HG03565 (cell line): ENCODE data around the gene C19orf73.
"Not testable (repeated sequence)": the region's sequence is repeated elsewhere in the genome, so short reads cannot be mapped to it uniquely, and the experiment has no call there.

Source experiments
- ATAC-seq: cut with Tn5 transposase; IDR thresholded peaks from one replicate; pipeline ENCODE4 v1.9.1; 2021; ENCODE audit warnings: mild to moderate bottlenecking, moderate library complexity; ENCODE audit not compliant: unreplicated experiment

Gene C19orf73

DNA sequence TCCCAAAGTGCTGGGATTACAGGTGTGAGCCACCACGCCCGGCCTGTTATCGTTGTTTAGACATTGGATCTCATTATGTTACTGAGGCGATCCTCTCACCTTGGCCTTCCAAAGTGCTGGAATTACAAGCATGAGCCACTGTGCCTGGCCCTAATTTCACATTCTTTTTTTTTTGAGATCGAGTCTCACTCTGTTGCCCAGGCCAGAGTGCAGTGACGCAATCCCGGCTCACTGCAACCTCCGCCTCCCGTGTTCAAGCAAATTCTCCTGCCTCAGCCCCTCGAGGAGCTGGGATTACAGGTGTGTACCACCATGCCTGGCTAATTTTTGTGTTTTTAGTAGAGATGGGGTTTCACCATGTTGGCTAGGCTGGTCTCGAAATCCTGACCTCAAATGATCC lies 4.3 kb upstream of the C19orf73 start:
- not testable (repeated sequence) for ATAC-seq

DNA sequence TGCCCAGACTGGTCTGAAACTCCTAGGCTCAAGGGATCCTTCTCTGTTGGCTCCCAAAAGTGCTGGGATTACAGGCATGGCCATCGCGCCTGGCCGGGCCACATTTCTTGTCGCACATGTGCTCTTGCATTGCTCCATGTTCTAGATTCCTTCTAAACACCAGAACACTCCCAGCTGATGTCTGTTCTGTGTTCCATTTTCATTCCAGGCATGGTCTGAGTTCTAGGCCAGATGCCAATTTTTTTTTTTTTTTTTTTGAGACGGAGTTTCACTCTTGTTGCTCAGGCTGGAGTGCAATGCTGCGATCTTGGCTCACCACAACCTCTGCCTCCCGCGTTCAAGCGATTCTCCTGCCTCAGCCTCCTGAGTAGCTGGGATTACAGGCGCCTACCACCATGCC lies 2.9 kb upstream of the C19orf73 start:
- not testable (repeated sequence) for ATAC-seq

DNA sequence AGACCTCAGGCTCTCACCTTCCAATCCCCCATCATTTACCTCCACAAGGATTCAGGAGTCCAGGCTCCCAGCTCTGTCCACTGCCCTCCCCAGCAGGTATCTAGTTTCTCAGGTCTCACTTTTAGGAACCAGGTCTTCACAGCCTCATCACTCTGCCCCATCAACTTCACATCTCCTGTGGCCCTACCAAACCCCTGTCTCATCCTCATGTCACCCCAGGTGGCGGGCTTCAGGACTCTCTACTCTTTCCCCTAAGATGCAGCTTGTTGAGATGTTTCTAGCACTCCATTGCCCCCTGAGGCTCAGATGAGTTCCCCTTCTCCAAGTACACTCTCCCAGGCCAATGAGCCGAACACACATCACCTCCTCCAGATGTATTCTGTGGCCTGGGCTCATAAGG lies 1.9 kb upstream of the C19orf73 start:
- ATAC-seq: no peak

DNA sequence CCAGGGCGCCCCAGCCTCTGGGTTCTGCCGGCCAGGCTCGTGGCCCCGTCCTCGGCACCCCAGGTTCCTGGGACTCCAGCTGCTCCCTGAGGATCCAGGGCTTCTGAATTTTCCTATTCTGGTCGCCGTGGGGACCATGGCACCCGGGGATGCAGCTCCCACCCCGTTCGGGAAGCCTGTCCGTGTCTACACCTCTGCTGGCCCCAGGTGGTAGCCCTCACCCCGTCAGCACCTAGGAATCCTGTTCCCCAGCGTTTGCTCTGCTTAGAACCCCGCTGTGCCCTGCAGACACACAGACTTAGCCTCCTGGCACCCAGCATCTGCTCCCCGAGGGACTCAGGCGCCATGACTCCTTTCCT lies 1.4 kb upstream of the C19orf73 start:
- no peak for ATAC-seq

DNA sequence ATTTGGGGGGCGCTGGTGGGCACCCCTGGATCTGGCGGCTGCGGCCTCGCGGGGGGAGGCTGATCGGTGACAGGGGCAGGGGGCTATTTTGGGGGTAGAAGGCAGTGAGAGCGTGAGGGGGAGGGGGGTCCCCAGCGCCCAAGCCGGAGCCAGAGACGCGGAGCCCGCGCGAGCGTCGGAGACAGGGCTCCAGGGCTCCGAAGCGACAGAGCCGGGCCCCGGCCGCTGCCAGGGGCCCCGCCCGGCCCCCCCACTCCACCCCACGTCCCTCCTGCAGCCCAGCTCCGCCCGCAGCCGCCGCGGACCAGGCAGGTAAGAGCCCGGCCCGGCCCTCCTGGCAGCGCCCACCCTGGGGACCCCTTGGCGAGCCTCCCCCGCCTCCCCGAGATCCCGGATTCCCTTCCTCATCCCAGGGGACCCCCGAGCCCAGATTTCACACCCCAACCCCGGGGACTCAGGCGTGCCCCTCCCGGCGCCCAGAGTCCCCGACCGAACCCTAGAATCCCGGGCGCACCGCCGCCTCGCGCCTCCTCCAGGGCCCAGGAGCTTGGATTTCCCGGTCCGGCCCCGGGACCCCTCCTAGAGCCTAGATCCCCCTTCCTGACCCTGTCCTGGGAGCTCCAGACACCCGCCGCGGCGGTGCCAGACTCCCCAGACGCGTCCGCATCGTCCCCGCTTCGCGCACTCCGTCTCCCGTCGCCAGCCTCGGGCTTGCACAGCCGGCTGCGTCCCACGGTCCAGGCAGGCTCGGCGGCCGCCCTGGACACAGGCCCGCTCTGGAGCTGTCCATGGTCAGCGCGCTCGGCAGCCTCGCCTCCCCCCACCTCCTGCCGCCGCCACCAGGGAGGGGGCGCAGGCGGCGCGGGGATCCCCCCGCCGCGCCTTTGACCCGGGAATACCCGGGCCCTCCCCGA lies 725 bp upstream of the C19orf73 start, which contains the start of gene PPFIA3:
Gene PPFIA3 (plus strand): TSS at position 134 of the 914 bp plus-strand sequence. CDS start 8,330 bp downstream, outside the sequence.
- ATAC-seq: no peak

DNA sequence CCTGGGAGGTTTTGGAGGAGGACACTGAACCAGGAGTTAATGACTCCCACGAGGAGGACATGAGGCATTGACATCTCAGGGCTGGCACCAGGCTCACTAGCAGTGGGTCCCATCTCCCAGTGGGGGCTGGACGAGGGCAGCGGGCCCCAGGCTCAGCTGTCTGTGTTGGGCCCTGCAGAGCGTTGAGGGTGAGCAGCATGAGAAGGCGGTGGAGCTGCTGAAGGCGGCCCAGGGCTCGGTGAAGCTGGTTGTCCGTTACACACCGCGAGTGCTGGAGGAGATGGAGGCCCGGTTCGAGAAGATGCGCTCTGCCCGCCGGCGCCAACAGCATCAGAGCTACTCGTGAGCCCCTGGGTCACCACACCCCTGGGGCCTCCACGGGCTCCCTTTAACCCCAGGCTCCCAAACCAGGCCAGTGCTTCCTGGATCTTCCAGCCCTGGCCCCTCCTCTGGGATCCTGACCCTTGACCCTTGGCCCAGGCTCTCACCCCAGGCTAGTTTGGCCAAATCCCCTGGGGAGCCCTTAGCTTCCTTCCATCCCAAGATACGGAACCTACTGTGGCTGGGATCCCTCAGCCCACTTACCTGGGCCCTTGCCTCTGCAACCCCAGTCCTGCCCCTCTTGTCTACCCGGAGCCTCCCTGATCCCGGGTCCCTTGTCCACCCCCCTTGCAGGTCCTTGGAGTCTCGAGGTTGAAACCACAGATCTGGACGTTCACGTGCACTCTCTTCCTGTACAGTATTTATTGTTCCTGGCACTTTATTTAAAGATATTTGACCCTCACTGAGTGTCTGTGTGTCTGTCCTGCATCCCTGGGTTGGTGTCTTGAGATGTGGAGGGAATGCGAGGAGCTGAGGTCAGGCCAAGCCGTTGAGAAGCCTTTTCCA lies 1.0 kb downstream of the C19orf73 start:
- no peak for ATAC-seq

DNA sequence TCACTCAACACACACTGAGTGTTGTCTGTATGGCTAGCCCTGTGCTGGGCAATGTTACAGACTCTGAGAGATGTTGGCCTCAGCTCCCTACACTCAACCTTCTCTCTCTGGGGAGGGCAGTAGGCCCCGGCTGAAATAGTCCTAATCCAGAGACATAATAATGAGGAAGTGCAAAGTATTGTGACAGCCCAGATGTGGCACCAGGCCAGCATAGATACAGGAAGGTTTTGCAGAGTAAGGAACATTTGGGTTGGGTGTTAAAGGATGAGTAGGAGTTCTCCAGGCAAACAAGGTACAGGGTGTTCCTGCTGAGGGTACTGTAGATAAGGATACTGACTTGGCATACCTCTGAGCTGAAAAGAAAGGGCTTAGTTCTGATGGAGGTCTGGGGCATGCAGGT lies 2.4 kb downstream of the C19orf73 start:
- ATAC-seq: no peak

DNA sequence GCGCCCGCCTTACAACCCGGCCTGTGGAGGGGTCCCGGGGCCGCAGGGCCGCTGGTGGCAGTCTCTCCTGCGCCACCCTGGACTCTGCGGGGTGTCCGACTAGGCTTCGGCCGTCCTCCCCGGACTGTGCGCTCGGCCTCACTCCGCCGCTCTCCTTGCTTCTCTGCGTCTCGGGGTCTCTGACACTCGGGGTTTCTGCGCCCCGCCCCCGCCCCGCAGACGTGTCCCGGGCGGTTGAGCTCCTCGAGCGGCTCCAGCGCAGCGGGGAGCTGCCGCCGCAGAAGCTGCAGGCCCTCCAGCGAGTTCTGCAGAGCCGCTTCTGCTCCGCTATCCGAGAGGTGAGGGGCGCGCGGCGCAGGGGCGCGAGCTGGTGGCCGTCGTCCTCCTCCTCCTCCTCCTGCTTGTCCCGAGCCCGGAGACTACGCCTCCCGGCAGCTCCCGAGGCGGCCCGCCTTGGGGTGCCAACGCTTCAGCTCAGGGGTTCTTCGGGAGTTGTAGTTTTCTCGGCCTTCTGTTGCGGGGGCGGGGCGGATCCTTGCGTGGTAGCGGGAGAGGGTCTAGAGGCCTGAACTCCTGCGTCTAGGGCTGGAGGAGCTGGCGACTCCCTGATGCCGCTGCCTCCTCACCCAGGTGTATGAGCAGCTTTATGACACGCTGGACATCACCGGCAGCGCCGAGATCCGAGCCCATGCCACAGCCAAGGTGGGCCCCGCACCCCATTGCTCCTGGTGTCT lies 4.1 kb downstream of the C19orf73 start:
- no peak for ATAC-seq

DNA sequence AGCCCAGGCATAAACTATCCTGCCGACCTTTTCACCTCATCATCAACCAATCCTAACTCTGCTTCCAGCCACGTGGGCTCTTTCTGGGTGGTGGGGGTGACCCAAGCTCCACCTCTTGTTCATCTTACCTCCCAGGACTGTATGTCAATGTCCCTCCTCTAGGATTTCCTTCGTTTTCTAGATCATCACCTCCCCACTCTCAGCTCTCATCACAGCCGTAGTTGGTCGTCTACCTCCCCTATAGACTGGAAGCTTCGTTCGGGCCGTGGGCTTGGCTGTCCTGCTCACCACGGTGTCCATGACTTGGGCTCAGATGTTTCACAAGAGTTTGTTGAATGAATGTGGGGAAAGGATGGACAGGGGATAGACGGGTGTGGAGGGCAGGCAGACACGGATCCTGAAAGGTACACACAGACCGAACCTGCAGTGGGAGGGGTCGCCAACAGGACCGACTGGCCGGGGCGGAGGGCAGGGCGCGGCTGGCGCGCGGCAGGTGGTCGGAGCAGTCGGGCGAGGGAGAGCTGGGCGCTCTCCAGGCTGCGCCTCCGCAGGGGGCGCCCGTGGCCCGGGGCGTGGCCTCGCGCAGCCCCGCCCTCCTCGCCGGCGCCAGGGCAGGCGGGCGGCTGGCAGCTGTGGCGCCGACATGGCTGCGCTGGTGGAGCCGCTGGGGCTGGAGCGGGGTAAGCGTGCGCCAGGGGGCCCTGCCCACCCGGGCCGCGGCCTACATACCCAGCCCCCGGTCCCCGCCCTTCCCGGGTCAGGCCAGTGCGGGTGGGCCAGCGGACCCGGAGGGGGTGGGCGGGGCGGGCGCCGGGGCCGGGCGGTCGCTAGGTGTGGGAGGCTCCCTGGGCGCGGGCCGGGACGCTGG lies 4.9 kb downstream of the C19orf73 start, which contains the start of gene LIN7B:
Gene LIN7B (plus strand): TSS at position 609 of the 868 bp plus-strand sequence. CDS start 35 bp downstream, at position 644.
- peak; percentile 34 for ATAC-seq

DNA sequence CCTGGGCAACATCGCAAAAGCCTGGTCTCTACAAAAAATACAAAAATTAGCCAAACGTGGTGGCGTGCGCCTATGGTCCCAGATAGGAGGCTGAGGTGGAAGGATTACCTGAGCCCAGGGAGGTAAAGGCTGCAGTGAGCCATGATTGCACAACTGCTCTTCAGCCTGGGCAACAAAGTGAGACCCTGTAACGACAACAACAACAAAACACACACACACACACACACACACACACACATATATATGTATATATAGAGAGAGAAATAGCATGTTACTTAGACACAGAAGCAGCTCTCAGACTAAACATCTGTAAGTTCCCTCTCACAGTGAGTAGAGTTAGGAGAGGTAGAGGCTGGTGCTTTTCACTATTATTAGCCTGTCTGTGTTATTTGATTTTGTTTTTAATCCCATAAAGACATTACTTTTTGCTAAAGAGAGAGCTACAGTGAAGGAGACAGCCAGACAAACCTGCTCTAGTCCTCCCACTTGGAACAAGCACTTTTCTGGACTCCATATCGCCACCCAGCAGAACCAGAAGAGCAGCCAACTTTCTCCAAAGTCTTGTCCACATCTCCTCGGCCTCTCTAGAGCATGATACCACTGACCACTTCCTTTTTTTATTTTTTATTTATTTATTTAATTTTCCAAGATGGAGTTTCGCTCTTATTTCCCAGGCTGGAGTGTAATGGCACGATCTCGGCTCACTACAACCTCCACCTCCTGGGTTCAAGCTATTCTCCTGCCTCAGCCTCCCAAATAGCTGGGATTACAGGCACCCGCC lies 7.5 kb downstream of the C19orf73 start:
- ATAC-seq: no peak

DNA sequence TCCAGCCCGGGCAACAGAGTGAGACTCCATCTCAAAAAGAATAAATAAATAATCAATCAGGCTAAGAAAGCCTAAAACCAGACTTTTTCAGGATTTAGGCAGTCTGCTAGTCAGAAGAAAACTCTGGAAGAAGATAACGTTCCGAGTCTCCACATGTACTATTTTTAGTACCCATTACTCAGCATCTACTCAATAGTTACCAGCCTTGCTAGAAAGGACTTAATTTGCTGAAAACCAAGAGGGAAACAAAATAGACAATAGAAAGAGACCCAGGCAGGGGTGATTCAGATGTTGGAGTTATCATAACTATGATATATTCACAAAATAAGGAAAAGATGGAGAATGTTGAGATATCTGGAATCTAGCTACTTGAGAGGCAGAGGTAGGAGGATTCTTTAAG lies 8.4 kb downstream of the C19orf73 start:
- no peak for ATAC-seq

DNA sequence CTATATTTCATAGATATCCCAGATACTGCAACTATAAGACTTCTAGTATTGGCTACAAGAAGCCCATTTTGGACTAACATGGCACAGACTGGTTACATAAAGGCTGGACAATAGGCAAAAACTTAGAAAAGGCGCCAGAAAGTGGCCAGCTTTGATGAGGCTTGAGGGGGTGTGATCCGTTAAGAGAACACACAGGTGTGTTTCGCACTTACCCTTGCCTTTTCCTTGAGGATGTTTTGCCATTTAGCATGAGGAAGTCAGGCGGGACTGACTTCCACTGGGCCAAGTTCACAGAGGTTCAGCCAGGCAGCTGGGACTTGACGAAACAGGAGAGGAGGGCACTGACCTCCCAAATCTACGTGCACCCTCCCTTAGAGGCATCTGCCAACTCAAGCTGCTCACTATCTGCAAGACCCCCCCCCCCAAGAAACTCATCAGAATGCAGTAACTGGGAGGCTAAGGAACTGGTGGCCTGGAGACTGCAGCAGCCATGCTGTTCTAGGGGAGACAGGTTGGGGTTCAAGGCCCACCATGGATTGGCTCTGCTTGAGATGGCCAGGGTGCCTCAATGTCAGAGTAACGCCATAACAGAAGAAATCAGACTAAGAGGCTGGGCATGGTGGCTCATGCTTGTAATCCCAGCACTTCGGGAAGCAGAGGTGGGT lies 9.2 kb downstream of the C19orf73 start:
- ATAC-seq: no peak

DNA sequence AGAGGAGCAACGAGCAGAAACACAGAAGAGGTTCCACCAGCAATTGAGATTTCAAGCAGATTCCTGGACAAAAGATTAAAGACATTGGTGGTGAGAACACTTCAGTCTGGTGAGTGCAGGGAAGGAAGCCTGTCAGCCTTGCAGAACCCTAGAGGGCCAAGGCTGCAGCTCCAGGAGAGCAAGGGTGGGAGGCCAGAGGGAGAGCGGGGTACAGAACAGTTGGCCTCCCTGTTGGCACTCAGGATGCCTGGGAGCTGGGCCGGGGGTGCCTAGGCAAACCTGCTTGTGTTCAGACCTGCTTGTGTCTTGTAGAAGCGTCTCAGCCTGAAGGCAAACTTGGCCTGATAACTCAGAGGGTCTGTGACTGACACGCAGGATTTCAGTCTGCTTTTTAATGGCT lies 9.9 kb downstream of the C19orf73 start:
- no peak for ATAC-seq

DNA sequence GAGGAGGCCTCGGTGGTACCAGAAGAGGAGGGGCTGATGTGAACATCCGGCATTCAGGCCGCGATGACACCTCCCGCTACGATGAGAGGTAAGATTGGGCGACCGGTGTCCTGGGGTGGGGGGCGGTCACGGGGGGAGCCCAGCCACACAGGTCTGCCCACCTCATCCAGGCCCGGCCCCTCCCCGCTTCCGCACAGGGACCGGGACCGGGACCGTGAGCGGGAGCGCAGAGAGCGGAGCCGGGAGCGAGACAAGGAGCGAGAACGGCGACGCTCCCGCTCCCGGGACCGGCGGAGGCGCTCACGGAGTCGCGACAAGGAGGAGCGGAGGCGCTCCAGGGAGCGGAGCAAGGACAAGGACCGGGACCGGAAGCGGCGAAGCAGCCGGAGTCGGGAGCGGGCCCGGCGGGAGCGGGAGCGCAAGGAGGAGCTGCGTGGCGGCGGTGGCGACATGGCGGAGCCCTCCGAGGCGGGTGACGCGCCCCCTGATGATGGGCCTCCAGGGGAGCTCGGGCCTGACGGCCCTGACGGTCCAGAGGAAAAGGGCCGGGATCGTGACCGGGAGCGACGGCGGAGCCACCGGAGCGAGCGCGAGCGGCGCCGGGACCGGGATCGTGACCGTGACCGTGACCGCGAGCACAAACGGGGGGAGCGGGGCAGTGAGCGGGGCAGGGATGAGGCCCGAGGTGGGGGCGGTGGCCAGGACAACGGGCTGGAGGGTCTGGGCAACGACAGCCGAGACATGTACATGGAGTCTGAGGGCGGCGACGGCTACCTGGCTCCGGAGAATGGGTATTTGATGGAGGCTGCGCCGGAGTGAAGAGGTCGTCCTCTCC lies 11.1 kb downstream of the C19orf73 start:
- ATAC-seq: no peak

DNA sequence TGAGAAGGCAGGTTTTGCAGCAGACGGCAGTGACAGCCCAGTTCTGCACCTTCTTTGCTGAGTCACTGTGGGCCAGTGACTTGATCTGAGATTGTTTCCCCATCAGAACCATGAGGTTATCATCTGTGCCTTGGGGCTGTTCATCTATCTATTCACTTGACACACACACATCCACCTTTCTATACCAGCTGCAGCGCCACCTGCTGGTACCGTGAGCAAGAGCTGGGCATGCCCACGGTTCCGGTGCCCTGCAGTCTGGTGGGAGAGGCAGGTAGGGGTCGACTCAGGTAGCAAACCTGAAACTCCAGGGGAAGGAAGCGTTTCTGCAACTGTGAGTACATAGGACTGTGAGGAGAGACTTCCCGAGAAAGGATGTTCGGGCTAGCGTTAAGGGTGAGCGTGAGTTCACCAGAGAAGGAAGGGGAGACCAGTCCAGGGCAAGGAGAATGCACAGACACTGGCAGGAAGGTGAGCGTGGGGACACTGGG lies 12.3 kb downstream of the C19orf73 start:
- no peak for ATAC-seq

DNA sequence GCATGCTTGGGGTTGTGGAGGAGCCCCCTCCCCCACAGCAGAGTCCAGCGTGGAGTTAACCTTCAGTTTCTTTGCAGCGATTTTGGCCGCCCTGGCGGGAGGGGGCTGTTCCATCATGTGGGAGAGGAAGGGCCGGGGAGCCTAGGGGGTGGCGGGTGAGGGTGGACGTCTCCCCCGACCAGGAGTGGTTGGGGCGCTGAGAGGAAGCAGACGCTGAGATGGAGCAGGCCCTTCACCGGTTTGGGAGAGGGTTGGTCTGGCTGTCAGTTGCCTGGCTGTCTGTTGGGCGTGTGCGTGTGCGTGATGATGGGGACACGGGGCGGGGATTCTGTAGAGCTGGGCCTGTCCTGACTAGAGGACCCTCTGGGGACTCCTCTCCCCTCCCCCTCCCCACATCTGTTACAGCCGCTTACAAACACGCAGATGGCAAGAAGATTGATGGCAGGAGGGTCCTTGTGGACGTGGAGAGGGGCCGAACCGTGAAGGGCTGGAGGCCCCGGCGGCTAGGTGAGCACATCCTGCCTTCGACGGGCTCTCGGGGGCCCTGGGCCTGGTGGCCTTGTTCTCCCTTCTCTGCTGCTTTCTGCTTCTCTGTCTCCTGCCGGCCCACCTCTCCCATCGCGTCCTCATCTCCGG lies 14.6 kb downstream of the C19orf73 start:
- no peak for ATAC-seq
